GM21360 (cell line): ENCODE measurements around the gene NAPSA.

Experiments
- ATAC-seq: cut with Tn5 transposase; IDR thresholded peaks from one replicate; pipeline ENCODE4 v1.9.1; 2021; ENCODE audit warnings: mild to moderate bottlenecking, moderate library complexity; ENCODE audit not compliant: unreplicated experiment

The NAPSA gene

GRCh38 chr19:50318438-50318837 lies 47.0 kb downstream of the NAPSA start:
- ATAC-seq = no peak

GRCh38 chr19:50317115-50317514 lies 48.3 kb downstream of the NAPSA start:
- ATAC-seq = no peak

GRCh38 chr19:50315773-50316448 lies 49.5 kb downstream of the NAPSA start:
- ATAC-seq = no peak

GRCh38 chr19:50314724-50315708 lies 50.4 kb downstream of the NAPSA start:
- no peak for ATAC-seq

GRCh38 chr19:50313812-50314536 lies 51.5 kb downstream of the NAPSA start:
- ATAC-seq = no peak

GRCh38 chr19:50312967-50313811 lies 52.2 kb downstream of the NAPSA start:
- no peak for ATAC-seq

- ATAC-seq = no peak
Observed at GRCh38 chr19:50311723-50312635, 53.5 kb downstream of the NAPSA start.

GRCh38 chr19:50310759-50311465 lies 54.5 kb downstream of the NAPSA start:
- no peak for ATAC-seq

GRCh38 chr19:50309396-50310125 lies 55.9 kb downstream of the NAPSA start:
- ATAC-seq = no peak

GRCh38 chr19:50308991-50309390 lies 56.4 kb downstream of the NAPSA start:
- ATAC-seq = no peak
